ENCODE results near the gene CEACAM20.

DNA sequence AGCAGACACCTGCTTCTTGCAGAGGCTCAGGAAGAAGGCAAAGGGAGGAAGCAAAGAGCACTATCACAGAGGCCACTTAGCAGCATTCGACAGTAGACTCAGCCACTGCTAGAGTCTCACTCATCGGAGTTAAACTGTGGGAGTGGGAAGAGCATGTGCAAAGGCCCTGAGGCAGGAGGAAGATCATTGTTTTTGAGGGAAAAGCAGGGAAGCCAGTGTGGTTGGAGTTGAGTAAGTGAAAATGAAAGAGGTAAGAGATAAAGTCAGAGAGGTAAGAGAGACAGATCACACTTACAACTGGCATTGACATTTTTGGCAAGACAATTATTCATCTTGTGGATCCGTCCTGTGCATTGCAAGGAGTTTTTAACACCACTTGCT lies 41.1 kb upstream of the CEACAM20 start:
- TF ChIP-seq CTCF (IDR thresholded peaks at IDR 0.05) (no peak), POLR2A (IDR thresholded peaks at IDR 0.05) (no peak)

Measured in heart left ventricle (tissue), 13 donors.